SK-N-SH (cell line): ENCODE data around the gene GNAS-AS1.

Experiments
- FOXM1 ChIP-seq: IDR thresholded peaks from 2 replicates; pipeline ENCODE4 v1.4.0; 2012; ENCODE audit warnings: low read depth, mild to moderate bottlenecking
- POLR2AphosphoS5 ChIP-seq: IDR thresholded peaks from 2 replicates; pipeline ENCODE4 v1.6.1; 2012; ENCODE audit warnings: low read depth, low read length
- RAD21 ChIP-seq: IDR thresholded peaks from 2 replicates; pipeline ENCODE4 v1.6.1; 2012; ENCODE audit warnings: mild to moderate bottlenecking, low read length
- REST ChIP-seq: IDR thresholded peaks from 2 replicates; pipeline ENCODE4 v1.6.1; 2012; ENCODE audit warnings: mild to moderate bottlenecking, low read depth, low read length, moderate library complexity

GRCh38 chr20:58795923-58796245 is 54.8 kb downstream of the GNAS-AS1 start:
- TF ChIP-seq FOXM1 (no peak), REST (no peak), POLR2AphosphoS5 (no peak), RAD21 (no peak)
